Panc1 (cell line): ENCODE results near the gene TRIM31. TPM values are rescaled to one million over a fixed set of nuclear protein-coding genes. Genes with fewer than 3 reads are reported as not detected.

Experiments used
- ATAC-seq: fragments of 200-7000 bp; cut with Tn5 transposase; 2 replicates; pipeline ENCODE4 v1.9.1; 2020; ENCODE audit warnings: mild to moderate bottlenecking, moderate library complexity
- BruUV-seq: library from RNA; stranded (reverse); fragments of 400-500 nt; replicated peaks from 2 replicates; lab custom pipeline; 2021; lab: Mats Ljungman, UMichigan
- CTCF ChIA-PET: fragments of 300-600 bp; sonication (Branson Sonifier 250); formaldehyde crosslinking; loops from one replicate; lab custom pipeline; 2022; ENCODE audit warnings: antibody characterized with exemption; lab: Charles Lee
- POLR2A ChIA-PET: fragments of 300-600 bp; sonication (Branson Sonifier 250); formaldehyde crosslinking; loops from one replicate; lab custom pipeline; 2022; ENCODE audit warnings: antibody characterized with exemption; lab: Charles Lee
- DNase-seq: peaks from one replicate; pipeline ENCODE4 v3.0.0-alpha.2; 2010; ENCODE audit warnings: low read depth, low spot score
- H3K27ac ChIP-seq: 2 replicates; pipeline ENCODE4 v1.5.1; 2011; ENCODE audit warnings: mild to moderate bottlenecking, low read length, inconsistent platforms
- H3K27me3 ChIP-seq: fragments of 200-500 bp; sonication (Bioruptor generic); 2 replicates; pipeline ENCODE4 v1.6.0; 2014; ENCODE audit warnings: low read length, inconsistent platforms; ENCODE audit not compliant: control insufficient read depth, insufficient read depth
- H3K36me3 ChIP-seq: fragments of 200-500 bp; sonication (Bioruptor generic); 2 replicates; pipeline ENCODE4 v1.5.1; 2014; ENCODE audit warnings: inconsistent platforms, mild to moderate bottlenecking, low read length, moderate library complexity; ENCODE audit not compliant: control insufficient read depth, insufficient read depth
- H3K4me1 ChIP-seq: 2 replicates; pipeline ENCODE4 v1.5.1; 2011; ENCODE audit warnings: inconsistent platforms, mild to moderate bottlenecking, low read length, moderate library complexity; ENCODE audit not compliant: control insufficient read depth, insufficient read depth
- H3K4me3 ChIP-seq, 2 experiments: 2 replicates each; pipeline ENCODE4 v1.5.1; 2011 to 2012; ENCODE audit warnings: low read depth in 2 of 2, low read length in 2 of 2, mild to moderate bottlenecking in 2 of 2, inconsistent platforms in 1 of 2, moderate library complexity in 1 of 2
- H3K9me3 ChIP-seq: fragments of 200-500 bp; sonication (Bioruptor generic); 2 replicates; pipeline ENCODE4 v1.5.1; 2014; ENCODE audit warnings: low read depth, mild to moderate bottlenecking, inconsistent platforms, low read length, moderate library complexity; ENCODE audit not compliant: control insufficient read depth, insufficient read depth
- POLR2AphosphoS5 ChIP-seq: IDR thresholded peaks from 2 replicates; pipeline ENCODE4 v1.6.1; 2012; ENCODE audit warnings: mild to moderate bottlenecking, low read depth, low read length, moderate library complexity
- SIN3A ChIP-seq: IDR thresholded peaks from 2 replicates; pipeline ENCODE4 v1.6.1; 2012; ENCODE audit warnings: low read depth, mild to moderate bottlenecking, low read length, moderate library complexity, borderline replicate concordance; ENCODE audit not compliant: insufficient read depth
- TCF7L2 ChIP-seq: IDR thresholded peaks from 2 replicates; pipeline ENCODE4 v1.6.1; 2011; ENCODE audit warnings: mild to moderate bottlenecking, low read depth, low read length, inconsistent platforms
- in situ Hi-C: cut with HindIII; loops from 2 replicates; pipeline ENCODE4 v1.10.0; 2016; ENCODE audit warnings: low sequenced_read_pairs, low pct_unique_long_range_greater_than_20kb
- intact Hi-C: fragments of 100-400 bp; cut with micrococcal nuclease; formaldehyde crosslinking; loops from one replicate; pipeline ENCODE4 v1.10.0; 2022; ENCODE audit not compliant: unreplicated experiment
- total RNA-seq: library from RNA; stranded (reverse); gene quantifications from one replicate; pipeline ENCODE4 v1.2.1, GENCODE V29; 2021; ENCODE audit not compliant: unreplicated experiment
- TF ChIP-seq, protein P1 (sequence below), 2 experiments: IDR thresholded peaks; 2 replicates each; pipeline ENCODE4 v1.6.1; 2011 to 2012; ENCODE audit warnings: low read depth in 2 of 2, control low read depth in 1 of 2, low read length in 1 of 2, mild to moderate bottlenecking in 1 of 2, moderate library complexity in 1 of 2; ENCODE audit not compliant: insufficient read depth in 1 of 2
- TF ChIP-seq, protein P2 (sequence below): fragments of 450-650 bp; IDR thresholded peaks from 2 replicates; pipeline ENCODE4 v1.5.1; 2017; ENCODE audit warnings: mild to moderate bottlenecking

The TRIM31 gene
- total RNA-seq, 1 experiment from 2014 or later = not detected

GRCh38 chr6:30075094-30075789 lies 37.6 kb downstream of the TRIM31 start, which contains the start of gene RNF39:
RNF39 (minus strand) TSS chr6:30075769; CDS start chr6:30075585, 184 bp downstream.
- Histone ChIP-seq H3K4me3 (peak within 1 kb of the TSS in 1 of 2 experiments; percentile 23; a peak in 1 of 4 replicates), H3K27me3 (peaks cover 6% of the 10 kb centered on the region; the same call in 1 of the 2 replicates), H3K9me3 (no peaks in the 10 kb centered on the region), H3K4me1 (peaks cover 4% of the 10 kb centered on the region), H3K36me3 (no peaks in the 10 kb centered on the region), H3K27ac (no peak within 1 kb of the TSS)
- DNase-seq = no peak
- CTCF ChIA-PET = no interaction called here
- POLR2A ChIA-PET = no interaction called here
- in situ Hi-C loops = no loop called here
- peak; percentile 28; the same call in 1 of the 2 replicates for ATAC-seq
- no TSS peak for BruUV-seq
- no peak for TF ChIP-seq POLR2AphosphoS5
- TF ChIP-seq, protein P1, sequence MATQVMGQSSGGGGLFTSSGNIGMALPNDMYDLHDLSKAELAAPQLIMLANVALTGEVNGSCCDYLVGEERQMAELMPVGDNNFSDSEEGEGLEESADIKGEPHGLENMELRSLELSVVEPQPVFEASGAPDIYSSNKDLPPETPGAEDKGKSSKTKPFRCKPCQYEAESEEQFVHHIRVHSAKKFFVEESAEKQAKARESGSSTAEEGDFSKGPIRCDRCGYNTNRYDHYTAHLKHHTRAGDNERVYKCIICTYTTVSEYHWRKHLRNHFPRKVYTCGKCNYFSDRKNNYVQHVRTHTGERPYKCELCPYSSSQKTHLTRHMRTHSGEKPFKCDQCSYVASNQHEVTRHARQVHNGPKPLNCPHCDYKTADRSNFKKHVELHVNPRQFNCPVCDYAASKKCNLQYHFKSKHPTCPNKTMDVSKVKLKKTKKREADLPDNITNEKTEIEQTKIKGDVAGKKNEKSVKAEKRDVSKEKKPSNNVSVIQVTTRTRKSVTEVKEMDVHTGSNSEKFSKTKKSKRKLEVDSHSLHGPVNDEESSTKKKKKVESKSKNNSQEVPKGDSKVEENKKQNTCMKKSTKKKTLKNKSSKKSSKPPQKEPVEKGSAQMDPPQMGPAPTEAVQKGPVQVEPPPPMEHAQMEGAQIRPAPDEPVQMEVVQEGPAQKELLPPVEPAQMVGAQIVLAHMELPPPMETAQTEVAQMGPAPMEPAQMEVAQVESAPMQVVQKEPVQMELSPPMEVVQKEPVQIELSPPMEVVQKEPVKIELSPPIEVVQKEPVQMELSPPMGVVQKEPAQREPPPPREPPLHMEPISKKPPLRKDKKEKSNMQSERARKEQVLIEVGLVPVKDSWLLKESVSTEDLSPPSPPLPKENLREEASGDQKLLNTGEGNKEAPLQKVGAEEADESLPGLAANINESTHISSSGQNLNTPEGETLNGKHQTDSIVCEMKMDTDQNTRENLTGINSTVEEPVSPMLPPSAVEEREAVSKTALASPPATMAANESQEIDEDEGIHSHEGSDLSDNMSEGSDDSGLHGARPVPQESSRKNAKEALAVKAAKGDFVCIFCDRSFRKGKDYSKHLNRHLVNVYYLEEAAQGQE (IDR thresholded peaks at IDR 0.05; ENCODE audit: insufficient read depth in 1 of 2, low read depth in 2 of 2, low read length in 1 of 2) = no peak
- no peak for TF ChIP-seq TCF7L2
- TF ChIP-seq, protein P2, sequence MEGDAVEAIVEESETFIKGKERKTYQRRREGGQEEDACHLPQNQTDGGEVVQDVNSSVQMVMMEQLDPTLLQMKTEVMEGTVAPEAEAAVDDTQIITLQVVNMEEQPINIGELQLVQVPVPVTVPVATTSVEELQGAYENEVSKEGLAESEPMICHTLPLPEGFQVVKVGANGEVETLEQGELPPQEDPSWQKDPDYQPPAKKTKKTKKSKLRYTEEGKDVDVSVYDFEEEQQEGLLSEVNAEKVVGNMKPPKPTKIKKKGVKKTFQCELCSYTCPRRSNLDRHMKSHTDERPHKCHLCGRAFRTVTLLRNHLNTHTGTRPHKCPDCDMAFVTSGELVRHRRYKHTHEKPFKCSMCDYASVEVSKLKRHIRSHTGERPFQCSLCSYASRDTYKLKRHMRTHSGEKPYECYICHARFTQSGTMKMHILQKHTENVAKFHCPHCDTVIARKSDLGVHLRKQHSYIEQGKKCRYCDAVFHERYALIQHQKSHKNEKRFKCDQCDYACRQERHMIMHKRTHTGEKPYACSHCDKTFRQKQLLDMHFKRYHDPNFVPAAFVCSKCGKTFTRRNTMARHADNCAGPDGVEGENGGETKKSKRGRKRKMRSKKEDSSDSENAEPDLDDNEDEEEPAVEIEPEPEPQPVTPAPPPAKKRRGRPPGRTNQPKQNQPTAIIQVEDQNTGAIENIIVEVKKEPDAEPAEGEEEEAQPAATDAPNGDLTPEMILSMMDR = no peak
- intact Hi-C loops = no loop called here

DNA sequence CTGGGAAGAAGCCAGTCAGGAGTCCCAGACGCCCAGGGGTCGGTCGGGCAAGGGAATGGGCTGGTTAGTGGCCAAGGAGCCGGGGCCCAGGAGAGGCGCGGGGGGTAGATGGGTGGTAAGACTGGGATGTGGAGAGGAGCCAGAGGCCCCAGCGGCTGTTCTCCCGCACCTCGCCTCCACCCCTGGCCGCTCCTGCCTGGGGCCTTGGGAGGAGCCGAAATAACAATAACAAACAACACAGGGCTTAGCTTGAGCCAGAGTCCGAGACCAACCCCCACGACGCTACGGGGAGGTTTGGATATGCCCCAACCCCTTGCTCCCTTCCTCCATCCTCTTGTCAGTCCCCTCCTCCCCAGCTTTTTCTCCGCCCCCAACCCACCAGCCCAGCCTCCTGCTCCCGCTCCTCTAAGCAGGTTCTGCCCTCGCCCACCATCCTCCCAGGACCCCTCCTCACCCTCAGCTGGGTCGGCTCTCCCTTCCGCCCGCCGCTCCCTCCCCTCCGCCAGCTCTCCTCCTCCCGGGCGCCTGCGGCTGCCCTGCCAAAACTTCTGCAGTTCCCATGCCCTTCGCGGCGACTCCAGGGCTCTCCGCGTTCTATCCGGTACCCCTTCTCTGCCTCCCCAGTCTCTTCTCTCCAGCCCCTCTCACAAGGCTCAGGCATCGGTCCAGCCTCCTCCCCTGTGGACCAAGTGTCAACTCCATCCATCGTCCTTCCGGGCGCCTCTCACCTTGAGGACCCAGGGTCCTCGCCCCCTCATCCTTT lies 38.4 kb downstream of the TRIM31 start:
- POLR2A ChIA-PET = no interaction called here
- Histone ChIP-seq H3K36me3 (no peaks in the 10 kb centered on the region), H3K4me3 (no peak overlapping the region), H3K9me3 (no peaks in the 10 kb centered on the region), H3K27ac (no peak overlapping the region), H3K4me1 (peaks cover 4% of the 10 kb centered on the region), H3K27me3 (peaks cover 6% of the 10 kb centered on the region; the same call in 1 of the 2 replicates)
- TF ChIP-seq, protein P2 = no peak
- TF ChIP-seq SIN3A = no peak
- no peak for TF ChIP-seq TCF7L2
- no peak for TF ChIP-seq POLR2AphosphoS5
- TF ChIP-seq, protein P1 (IDR thresholded peaks at IDR 0.05; ENCODE audit: insufficient read depth in 1 of 2, low read depth in 2 of 2, low read length in 1 of 2) = no peak
- in situ Hi-C loops (no loop called here), intact Hi-C loops (no loop called here)
- CTCF ChIA-PET = no interaction called here
- no peak for ATAC-seq
- DNase-seq = no peak
- no TSS peak for BruUV-seq
